Osteoblast (primary cell): Measurements from ENCODE around the gene GPR18. TPM values are rescaled to one million over a fixed set of nuclear protein-coding genes. Genes with fewer than 3 reads are reported as not detected.

Experiments used
- DNase-seq: peaks from one replicate; pipeline ENCODE4 v3.0.0; 2011; ENCODE audit warnings: low spot score, mixed read lengths; ENCODE audit not compliant: insufficient read length; ENCODE audit errors: missing footprints
- H2AFZ ChIP-seq: 2 replicates; pipeline ENCODE4 v1.6.0; 2011; ENCODE audit warnings: mild to moderate bottlenecking, low read length
- H3K27ac ChIP-seq: 2 replicates; pipeline ENCODE4 v1.5.1; 2011; ENCODE audit warnings: mild to moderate bottlenecking, low read depth, low read length, moderate library complexity
- H3K27me3 ChIP-seq: 2 replicates; pipeline ENCODE4 v1.6.0; 2012; ENCODE audit warnings: mild to moderate bottlenecking, control low read depth, inconsistent platforms, low read length, moderate library complexity; ENCODE audit not compliant: insufficient read depth
- H3K36me3 ChIP-seq: 2 replicates; pipeline ENCODE4 v1.5.1; 2011; ENCODE audit warnings: mild to moderate bottlenecking, low read length, control low read depth, moderate library complexity; ENCODE audit not compliant: insufficient read depth
- H3K4me1 ChIP-seq: 2 replicates; pipeline ENCODE4 v1.5.1; 2011; ENCODE audit warnings: mild to moderate bottlenecking, low read length, control low read depth, moderate library complexity; ENCODE audit not compliant: insufficient read depth
- H3K4me2 ChIP-seq: 2 replicates; pipeline ENCODE4 v1.6.0; 2011; ENCODE audit warnings: mild to moderate bottlenecking, low read length; ENCODE audit not compliant: insufficient read depth
- H3K4me3 ChIP-seq: fragments of 200-600 bp; sonication (generic); 3 replicates; pipeline ENCODE4 v1.5.1; 2012; ENCODE audit warnings: mild to moderate bottlenecking, low read length, inconsistent platforms; ENCODE audit not compliant: insufficient read depth
- H3K79me2 ChIP-seq: 2 replicates; pipeline ENCODE4 v1.6.0; 2012; ENCODE audit warnings: mild to moderate bottlenecking, low read length, control low read depth, inconsistent platforms; ENCODE audit not compliant: insufficient read depth
- H3K9me3 ChIP-seq: 2 replicates; pipeline ENCODE4 v1.5.1; 2011; ENCODE audit warnings: low read depth, low read length, control low read depth
- H4K20me1 ChIP-seq: 2 replicates; pipeline ENCODE4 v1.6.0; 2012; ENCODE audit warnings: mild to moderate bottlenecking, low read length, control low read depth; ENCODE audit not compliant: insufficient read depth
- CTCF ChIP-seq: IDR thresholded peaks from 2 replicates; pipeline ENCODE4 v1.5.1; 2011; ENCODE audit warnings: mild to moderate bottlenecking, low read depth, low read length, moderate library complexity; ENCODE audit errors: extremely low read depth
- total RNA-seq: library from RNA; depleted of rRNA; stranded (reverse); fragments of >200 nt; gene quantifications from 2 replicates; pipeline ENCODE4 v1.2.3, GENCODE V29; 2012

GPR18 gene
- total RNA-seq, 1 donor, result under 0.01 TPM

- no peak for DNase-seq
- H3K4me3 ChIP-seq, result no peak overlapping the region
- H4K20me1 ChIP-seq, result no peaks in the 10 kb centered on the region
- H3K27me3 ChIP-seq, result no peaks in the 10 kb centered on the region
- no peak overlapping the region for H3K4me2 ChIP-seq
- H3K9me3 ChIP-seq, result no peaks in the 10 kb centered on the region
- H3K4me1 ChIP-seq, result peaks cover 29% of the 10 kb centered on the region
- H3K79me2 ChIP-seq, result peaks cover 6% of the 10 kb centered on the region
- no peak overlapping the region for H2AFZ ChIP-seq
- TF ChIP-seq CTCF, result no peak
- H3K27ac ChIP-seq, result no peak overlapping the region
- H3K36me3 ChIP-seq, result no peaks in the 10 kb centered on the region
Observed at GRCh38 chr13:99305566-99305965, 47.4 kb upstream of the GPR18 start.

GRCh38 chr13:99305158-99305557 lies 47.0 kb upstream of the GPR18 start:
- Histone ChIP-seq H3K27me3 (no peaks in the 10 kb centered on the region), H4K20me1 (no peaks in the 10 kb centered on the region), H3K9me3 (no peaks in the 10 kb centered on the region), H3K36me3 (no peaks in the 10 kb centered on the region), H3K4me3 (no peak overlapping the region), H3K79me2 (peaks cover 6% of the 10 kb centered on the region), H3K4me1 (peaks cover 26% of the 10 kb centered on the region), H2AFZ (no peak overlapping the region), H3K4me2 (no peak overlapping the region), H3K27ac (no peak overlapping the region)
- TF ChIP-seq CTCF, result no peak
- DNase-seq, result no peak

DNA sequence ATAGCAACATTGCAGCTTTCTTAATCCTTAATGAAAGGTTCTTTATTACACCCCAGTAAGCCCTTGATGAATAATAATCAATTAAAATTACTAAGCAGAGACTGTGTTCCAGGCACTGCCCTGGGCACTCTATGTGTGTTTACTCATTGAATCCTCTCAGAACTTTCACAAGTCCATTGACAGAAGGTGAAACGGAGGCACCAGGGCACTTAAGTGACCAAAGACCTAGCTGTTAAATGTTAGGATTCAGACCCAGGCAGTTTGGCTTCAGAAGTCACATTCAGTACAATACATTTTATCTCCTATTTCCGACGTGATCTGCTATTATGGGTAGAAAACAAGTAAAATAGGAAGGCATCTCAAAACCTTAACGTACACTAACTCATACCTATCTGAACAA lies 46.4 kb upstream of the GPR18 start:
- TF ChIP-seq CTCF, result no peak
- Histone ChIP-seq H4K20me1 (no peaks in the 10 kb centered on the region), H3K9me3 (no peaks in the 10 kb centered on the region), H3K79me2 (peaks cover 10% of the 10 kb centered on the region), H3K27me3 (no peaks in the 10 kb centered on the region), H3K27ac (no peak overlapping the region), H3K4me3 (no peak overlapping the region), H3K36me3 (no peaks in the 10 kb centered on the region), H3K4me2 (no peak overlapping the region), H3K4me1 (peaks cover 20% of the 10 kb centered on the region), H2AFZ (no peak overlapping the region)
- no peak for DNase-seq

DNA sequence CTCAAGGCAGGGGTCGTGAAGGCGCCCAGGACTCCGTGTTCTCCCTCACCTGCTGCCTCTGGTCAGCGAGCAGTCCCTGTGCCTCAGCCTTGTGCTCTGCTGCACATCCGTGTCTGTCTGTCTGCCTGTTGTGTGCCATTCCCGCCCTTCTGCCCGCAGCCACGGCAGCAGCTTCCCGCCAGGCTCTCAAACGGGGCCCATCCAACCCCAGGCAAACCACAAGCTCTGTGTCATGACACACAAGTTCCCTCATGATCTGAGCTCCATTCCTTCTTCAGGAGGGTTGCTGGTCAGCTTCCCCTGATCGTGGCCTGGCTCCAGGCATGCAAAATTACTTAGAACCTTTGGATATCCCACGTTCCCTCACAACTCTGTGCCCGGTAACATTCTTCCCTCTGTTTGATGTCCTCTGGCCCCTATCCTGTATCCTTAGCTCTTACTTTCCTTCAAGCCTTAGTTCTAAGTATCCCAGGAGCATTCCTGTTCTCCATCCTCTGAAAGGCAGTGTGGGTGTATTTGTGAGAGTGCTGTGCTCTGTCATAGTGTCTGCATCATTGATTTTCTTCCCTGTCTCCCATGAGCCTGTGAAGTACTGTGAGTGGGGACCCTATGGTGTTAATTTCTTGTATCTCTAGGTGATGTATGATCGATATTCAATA lies 45.8 kb upstream of the GPR18 start:
- H3K27ac ChIP-seq, result peak overlapping the region; percentile 21
- H3K4me2 ChIP-seq, result no peak overlapping the region
- DNase-seq, result no peak
- no peaks in the 10 kb centered on the region for H4K20me1 ChIP-seq
- no peak overlapping the region for H2AFZ ChIP-seq
- no peak for TF ChIP-seq CTCF
- H3K9me3 ChIP-seq, result no peaks in the 10 kb centered on the region
- H3K79me2 ChIP-seq, result peaks cover 10% of the 10 kb centered on the region
- H3K36me3 ChIP-seq, result no peaks in the 10 kb centered on the region
- H3K4me1 ChIP-seq, result peaks cover 20% of the 10 kb centered on the region
- H3K4me3 ChIP-seq, result no peak overlapping the region
- no peaks in the 10 kb centered on the region for H3K27me3 ChIP-seq
